OCI-LY1 (cell line): ENCODE results near the gene OXCT1.

ENCODE experiments used
- EZH2 ChIP-seq: fragments of 200-600 bp; sonication (generic), shearing (Covaris generic); IDR thresholded peaks from 2 replicates; pipeline ENCODE4 v1.8.0; 2017; ENCODE audit warnings: borderline replicate concordance, mixed run types, mild to moderate bottlenecking, antibody characterized with exemption, low read length, moderate library complexity, mixed read lengths
- TF ChIP-seq, protein P1 (sequence below): fragments of 200-600 bp; sonication (generic), shearing (Covaris generic); IDR thresholded peaks from 2 replicates; pipeline ENCODE4 v1.5.1; 2017; ENCODE audit warnings: mild to moderate bottlenecking, antibody characterized with exemption, low read length, moderate library complexity, mixed read lengths

DNA sequence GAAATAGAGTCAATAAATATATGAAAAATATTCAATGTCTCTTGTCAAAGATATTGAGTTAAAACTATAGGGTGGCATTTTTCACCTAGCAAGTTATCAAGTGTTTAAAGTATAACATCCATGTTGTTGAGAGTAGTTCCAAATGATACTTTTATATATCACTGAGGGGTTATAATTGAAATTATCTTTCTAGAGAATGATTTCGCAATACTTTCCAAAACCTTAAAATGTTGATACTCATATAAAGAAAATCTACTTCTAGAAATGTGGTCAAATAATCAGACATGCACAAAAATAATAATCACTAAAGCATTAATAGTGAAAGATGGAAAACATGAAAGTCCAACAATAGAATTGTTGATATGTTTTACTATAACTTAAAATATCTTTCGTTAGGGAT, 50.1 kb downstream of the OXCT1 start:
- TF ChIP-seq, protein P1, sequence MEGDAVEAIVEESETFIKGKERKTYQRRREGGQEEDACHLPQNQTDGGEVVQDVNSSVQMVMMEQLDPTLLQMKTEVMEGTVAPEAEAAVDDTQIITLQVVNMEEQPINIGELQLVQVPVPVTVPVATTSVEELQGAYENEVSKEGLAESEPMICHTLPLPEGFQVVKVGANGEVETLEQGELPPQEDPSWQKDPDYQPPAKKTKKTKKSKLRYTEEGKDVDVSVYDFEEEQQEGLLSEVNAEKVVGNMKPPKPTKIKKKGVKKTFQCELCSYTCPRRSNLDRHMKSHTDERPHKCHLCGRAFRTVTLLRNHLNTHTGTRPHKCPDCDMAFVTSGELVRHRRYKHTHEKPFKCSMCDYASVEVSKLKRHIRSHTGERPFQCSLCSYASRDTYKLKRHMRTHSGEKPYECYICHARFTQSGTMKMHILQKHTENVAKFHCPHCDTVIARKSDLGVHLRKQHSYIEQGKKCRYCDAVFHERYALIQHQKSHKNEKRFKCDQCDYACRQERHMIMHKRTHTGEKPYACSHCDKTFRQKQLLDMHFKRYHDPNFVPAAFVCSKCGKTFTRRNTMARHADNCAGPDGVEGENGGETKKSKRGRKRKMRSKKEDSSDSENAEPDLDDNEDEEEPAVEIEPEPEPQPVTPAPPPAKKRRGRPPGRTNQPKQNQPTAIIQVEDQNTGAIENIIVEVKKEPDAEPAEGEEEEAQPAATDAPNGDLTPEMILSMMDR: no peak
- no peak for TF ChIP-seq EZH2
